GM19455 (cell line): ENCODE data around the gene NUTM2A.
"Not testable (repeated sequence)": the region's sequence is repeated elsewhere in the genome, so short reads cannot be mapped to it uniquely, and the experiment has no call there.

ENCODE experiments used
- ATAC-seq: cut with Tn5 transposase; IDR thresholded peaks from one replicate; pipeline ENCODE4 v1.9.1; 2021; ENCODE audit not compliant: unreplicated experiment

The NUTM2A gene

GRCh38 chr10:87242192-87242591 lies 16.9 kb downstream of the NUTM2A start:
- ATAC-seq, result not testable (repeated sequence)

GRCh38 chr10:87247335-87247734 lies 22.1 kb downstream of the NUTM2A start:
- ATAC-seq, result not testable (repeated sequence)

- ATAC-seq, result not testable (repeated sequence)
Measured at GRCh38 chr10:87248818-87249353, 23.6 kb downstream of the NUTM2A start.

DNA sequence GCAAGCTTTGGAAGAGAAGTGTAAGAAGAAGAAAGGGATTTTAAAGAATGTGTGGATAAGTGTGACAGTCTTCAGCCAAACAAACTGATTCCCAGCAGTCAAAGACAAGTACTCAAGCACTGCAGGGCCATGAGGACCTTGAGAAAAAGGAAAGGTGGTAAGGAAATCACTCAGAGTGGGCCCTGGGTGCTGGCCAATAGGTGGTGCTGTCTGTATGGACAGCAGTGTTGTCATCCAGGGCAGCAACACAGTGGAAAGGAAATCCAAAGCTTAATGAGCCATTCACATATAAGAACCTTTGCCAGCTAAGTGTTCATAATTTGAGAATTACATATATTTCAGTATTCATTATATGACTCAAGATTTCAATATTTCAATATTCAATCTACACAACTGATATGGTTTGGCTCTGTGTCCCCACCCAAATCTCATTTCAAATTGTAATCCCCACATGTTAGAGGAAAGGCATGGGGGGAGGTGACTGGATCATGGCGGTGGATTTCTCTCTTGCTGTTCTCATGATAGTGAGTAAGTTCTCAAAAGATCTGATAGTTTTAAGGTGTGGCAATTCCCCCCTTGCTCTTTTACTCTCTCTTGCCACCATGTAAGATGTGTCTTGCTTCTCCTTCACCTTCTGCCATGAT lies 55.6 kb downstream of the NUTM2A start:
- ATAC-seq, result not testable (repeated sequence)
